ENCODE data around the gene GDA. TPM values are rescaled to one million over a fixed set of nuclear protein-coding genes. Genes with fewer than 3 reads are reported as not detected.

GDA gene
- total RNA-seq, 4 donors from 2014 or later = 4.8 to 26.6 TPM; not detected in 2

DNA sequence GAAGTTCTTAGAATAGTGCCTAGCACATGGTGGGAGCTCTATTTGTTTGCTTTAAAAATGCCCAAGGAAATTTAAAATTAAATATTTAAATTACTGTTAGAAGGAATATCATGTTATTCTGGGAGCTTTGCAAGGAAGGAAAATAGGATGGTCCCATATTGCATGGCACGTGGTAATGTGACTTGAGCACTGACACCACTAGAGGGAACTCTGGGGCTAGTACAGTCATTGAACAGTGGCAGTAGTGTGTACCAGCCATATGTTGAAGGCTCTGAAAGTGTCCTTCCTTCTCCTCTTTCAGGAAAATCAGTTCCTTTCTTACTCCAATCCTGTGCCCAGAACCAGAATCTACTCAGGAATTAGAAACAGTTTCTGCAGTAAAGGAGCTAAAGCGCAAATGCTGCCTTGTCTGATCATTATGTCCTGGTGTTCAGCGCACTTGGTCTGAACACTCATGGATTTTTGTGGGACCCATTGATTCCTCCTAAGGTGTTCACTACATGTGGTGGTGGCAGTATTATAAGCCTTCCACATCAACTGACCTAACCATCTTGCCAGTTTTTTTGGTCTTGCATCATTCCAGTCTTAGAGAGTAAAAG lies 54.1 kb downstream of the GDA start:
- Histone ChIP-seq H3K9me3 (no peaks in the 10 kb centered on the region), H3K4me3 (no peak overlapping the region), H3K27me3 (no peaks in the 10 kb centered on the region), H3K27ac (no peak overlapping the region), H3K4me1 (no peaks in the 10 kb centered on the region), H3K36me3 (no peaks in the 10 kb centered on the region)
- no peak for TF ChIP-seq POLR2A (IDR thresholded peaks at IDR 0.05)
- TF ChIP-seq, protein P1, sequence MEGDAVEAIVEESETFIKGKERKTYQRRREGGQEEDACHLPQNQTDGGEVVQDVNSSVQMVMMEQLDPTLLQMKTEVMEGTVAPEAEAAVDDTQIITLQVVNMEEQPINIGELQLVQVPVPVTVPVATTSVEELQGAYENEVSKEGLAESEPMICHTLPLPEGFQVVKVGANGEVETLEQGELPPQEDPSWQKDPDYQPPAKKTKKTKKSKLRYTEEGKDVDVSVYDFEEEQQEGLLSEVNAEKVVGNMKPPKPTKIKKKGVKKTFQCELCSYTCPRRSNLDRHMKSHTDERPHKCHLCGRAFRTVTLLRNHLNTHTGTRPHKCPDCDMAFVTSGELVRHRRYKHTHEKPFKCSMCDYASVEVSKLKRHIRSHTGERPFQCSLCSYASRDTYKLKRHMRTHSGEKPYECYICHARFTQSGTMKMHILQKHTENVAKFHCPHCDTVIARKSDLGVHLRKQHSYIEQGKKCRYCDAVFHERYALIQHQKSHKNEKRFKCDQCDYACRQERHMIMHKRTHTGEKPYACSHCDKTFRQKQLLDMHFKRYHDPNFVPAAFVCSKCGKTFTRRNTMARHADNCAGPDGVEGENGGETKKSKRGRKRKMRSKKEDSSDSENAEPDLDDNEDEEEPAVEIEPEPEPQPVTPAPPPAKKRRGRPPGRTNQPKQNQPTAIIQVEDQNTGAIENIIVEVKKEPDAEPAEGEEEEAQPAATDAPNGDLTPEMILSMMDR (IDR thresholded peaks at IDR 0.05) = no peak
- no peak for DNase-seq
- intact Hi-C loops (cut with DNase I; ENCODE audit: low total_unique reads) = no loop called here

DNA sequence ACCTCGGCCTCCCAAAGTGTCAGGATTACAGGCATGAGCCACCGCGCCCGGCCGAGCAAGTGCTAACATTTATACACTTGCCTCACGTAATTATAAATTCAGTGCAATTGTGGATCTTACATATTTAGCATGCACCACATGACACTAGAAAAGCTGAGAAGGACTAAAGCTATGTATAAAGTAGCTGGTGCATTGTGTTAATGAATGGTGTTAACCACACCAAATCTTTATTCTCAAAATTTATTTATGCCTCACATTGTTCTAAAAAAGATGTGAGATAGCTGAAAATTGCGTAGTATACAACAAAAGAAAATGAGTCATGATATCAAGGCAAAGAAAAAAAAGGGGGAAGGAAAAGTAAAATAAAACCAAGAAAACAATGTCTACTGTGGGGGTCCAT lies 54.8 kb downstream of the GDA start:
- DNase-seq = no peak

DNA sequence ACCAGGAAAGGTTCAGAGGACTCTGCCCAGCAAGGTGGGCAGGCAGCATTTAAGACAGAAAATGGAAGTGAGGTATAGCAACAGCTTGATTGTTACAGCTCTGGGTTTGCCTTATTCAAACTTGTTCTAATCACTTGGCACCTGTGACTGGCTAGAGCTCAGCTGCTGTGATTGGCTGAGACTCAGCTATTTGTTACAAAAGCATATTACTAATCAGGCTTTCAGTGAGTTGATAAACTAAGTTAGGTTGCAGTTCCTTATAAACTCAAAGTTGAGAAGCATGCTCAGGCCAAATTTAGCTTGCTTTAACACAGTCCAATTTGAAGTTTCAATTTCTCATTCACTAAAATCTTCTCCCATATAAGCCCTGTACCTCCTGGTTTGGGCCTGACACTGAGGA lies 56.3 kb downstream of the GDA start:
- Histone ChIP-seq H3K27ac (no peak overlapping the region), H3K36me3 (no peaks in the 10 kb centered on the region), H3K4me1 (no peaks in the 10 kb centered on the region), H3K4me3 (no peak overlapping the region), H3K9me3 (no peaks in the 10 kb centered on the region), H3K27me3 (no peaks in the 10 kb centered on the region)
- intact Hi-C loops (cut with DNase I; ENCODE audit: low total_unique reads) = no loop called here
- DNase-seq = no peak
- TF ChIP-seq, protein P1 (IDR thresholded peaks at IDR 0.05) = no peak

More for the DNA sequence above, 54.8 kb downstream of the GDA start:
- no peak overlapping the region for H3K27ac ChIP-seq
- H3K36me3 ChIP-seq = no peaks in the 10 kb centered on the region
- intact Hi-C loops (cut with DNase I; ENCODE audit: low total_unique reads) = no loop called here
- H3K27me3 ChIP-seq = no peaks in the 10 kb centered on the region
- no peak for TF ChIP-seq POLR2A (IDR thresholded peaks at IDR 0.05)
- TF ChIP-seq, protein P1 (IDR thresholded peaks at IDR 0.05) = no peak
- no peak overlapping the region for H3K4me3 ChIP-seq
- H3K4me1 ChIP-seq = no peaks in the 10 kb centered on the region
- H3K9me3 ChIP-seq = no peaks in the 10 kb centered on the region

DNA sequence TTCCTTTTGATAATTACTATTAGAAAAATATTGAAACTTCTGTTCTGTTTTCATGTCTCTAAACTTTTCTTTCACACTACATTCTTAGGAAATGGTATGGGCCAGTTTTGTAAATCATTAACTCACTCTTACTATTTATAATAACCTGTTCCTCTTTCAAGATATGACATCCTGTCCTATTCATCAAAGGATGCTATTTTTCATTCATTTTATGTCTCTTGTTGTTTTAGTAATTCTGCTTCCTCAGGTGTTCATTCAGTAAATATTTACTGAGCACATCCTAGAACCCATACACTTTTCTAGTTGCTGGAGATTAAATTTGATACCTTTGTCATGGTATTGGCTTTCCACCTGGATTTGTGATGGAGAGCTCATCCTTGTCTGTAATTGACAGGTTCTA lies 58.0 kb downstream of the GDA start:
- intact Hi-C loops (cut with DNase I; ENCODE audit: low total_unique reads) = no loop called here
- Histone ChIP-seq H3K9me3 (no peaks in the 10 kb centered on the region), H3K27ac (no peak overlapping the region), H3K4me1 (no peaks in the 10 kb centered on the region), H3K4me3 (no peak overlapping the region), H3K27me3 (no peaks in the 10 kb centered on the region), H3K36me3 (no peaks in the 10 kb centered on the region)
- TF ChIP-seq, protein P1 (IDR thresholded peaks at IDR 0.05) = no peak
- no peak for TF ChIP-seq POLR2A (IDR thresholded peaks at IDR 0.05)
- DNase-seq = no peak

DNA sequence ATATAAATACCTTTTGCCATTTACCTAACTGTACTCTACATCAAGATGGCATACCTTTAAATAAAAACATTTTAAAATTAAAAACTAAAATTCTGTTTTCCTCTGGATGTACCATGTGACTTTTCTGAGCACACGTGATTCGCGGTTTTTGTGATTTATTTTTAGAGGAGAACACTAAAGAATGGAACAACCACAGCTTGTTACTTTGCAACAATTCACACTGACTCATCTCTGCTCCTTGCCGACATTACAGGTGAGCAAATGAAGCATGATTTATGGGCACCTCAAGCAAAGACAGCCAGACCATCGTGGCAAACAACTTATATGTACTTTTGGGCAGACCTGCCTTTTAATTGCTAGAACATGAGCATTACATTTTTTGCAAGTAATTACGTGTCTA lies 61.3 kb downstream of the GDA start:
- TF ChIP-seq, protein P1 (IDR thresholded peaks at IDR 0.05) = no peak
- TF ChIP-seq POLR2A (IDR thresholded peaks at IDR 0.05) = no peak

More for the DNA sequence above, 61.3 kb downstream of the GDA start:
- no peak overlapping the region for H3K4me3 ChIP-seq
- no peak for DNase-seq
- intact Hi-C loops (cut with DNase I; ENCODE audit: low total_unique reads) = no loop called here
- H3K27ac ChIP-seq = no peak overlapping the region
- H3K4me1 ChIP-seq = no peaks in the 10 kb centered on the region
- no peaks in the 10 kb centered on the region for H3K27me3 ChIP-seq
- H3K9me3 ChIP-seq = no peaks in the 10 kb centered on the region
- no peaks in the 10 kb centered on the region for H3K36me3 ChIP-seq

All from uterus (tissue), 4 donors.